ENCODE measurements around the gene LAMC3.
"Not testable (repeated sequence)": the region's sequence is repeated elsewhere in the genome, so short reads cannot be mapped to it uniquely, and the experiment has no call there.

The LAMC3 gene

DNA sequence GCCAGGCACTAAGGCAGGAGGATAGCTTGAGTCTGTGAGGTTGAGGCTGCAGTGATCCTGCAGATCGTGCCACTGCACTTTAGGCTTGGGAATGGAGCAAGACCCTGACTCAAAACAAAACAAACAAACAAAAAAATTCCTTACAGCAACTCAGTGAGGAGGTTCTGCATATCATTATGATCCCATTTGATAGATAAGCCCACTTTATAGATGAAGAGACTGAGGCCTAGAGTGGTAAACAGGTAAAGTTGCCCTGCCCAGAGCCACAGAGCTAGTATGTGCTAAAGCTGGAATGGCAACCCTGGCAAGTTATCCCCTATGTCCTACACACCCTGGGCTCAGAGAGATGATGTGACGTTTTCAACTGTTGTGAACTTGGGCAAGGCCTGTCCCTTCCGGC lies 94.6 kb downstream of the LAMC3 start:
- H3K9ac ChIP-seq (ENCODE audit: low read depth, low read length), result no peak overlapping the region
- H3K9me3 ChIP-seq (replicated peaks; ENCODE audit: low read length), result no peaks in the 10 kb centered on the region
- no peaks in the 10 kb centered on the region for H3K36me3 ChIP-seq (ENCODE audit: insufficient read depth, low read length)
- no peak overlapping the region for H3K4me3 ChIP-seq (ENCODE audit: low read length)
- no peak overlapping the region for H3K4me2 ChIP-seq (ENCODE audit: low read length)
- peaks cover 40% of the 10 kb centered on the region for H3K27me3 ChIP-seq (ENCODE audit: control insufficient read depth, insufficient read depth, low read length)
- H3K4me1 ChIP-seq (ENCODE audit: control insufficient read depth, insufficient read depth, low read length), result peaks cover 5% of the 10 kb centered on the region

DNA sequence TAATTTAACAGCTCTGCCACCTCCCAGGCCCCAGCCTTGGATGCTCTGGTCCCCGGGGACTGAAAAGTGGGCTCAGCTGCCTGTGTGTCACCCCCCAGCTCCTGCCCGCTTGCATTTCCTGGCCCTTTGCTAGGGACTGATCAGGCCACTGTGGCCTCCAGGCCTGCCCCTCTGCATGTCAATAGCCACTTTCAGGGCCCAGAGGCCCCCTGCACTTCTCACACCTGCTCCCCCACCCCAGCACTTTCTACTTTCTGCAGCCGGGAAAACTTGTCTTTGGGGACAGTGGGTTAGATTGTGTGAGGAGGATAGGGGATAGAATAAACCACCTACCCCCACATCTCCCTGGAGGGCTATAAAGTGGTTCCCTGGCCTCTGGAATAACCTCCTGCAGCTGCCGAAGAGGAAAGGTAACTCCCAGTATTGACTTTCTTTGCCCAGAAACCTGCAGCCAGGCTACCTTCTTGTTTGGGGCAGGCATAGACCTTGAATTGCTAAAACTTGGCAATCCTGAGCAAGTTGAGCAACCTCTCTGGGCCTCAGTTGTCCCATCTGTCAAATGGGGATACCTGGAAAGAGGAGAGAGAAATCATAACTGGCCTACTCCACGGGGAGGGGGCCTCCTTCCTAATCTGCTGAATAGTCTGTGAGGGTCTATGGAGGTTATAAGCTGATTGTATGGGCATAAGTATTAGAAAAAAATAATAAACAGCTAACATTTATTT lies 95.2 kb downstream of the LAMC3 start:
- Histone ChIP-seq H3K4me2 (ENCODE audit: low read length) (no peak overlapping the region), H3K4me1 (ENCODE audit: control insufficient read depth, insufficient read depth, low read length) (peaks cover 5% of the 10 kb centered on the region), H3K36me3 (ENCODE audit: insufficient read depth, low read length) (no peaks in the 10 kb centered on the region), H3K27me3 (ENCODE audit: control insufficient read depth, insufficient read depth, low read length) (peaks cover 36% of the 10 kb centered on the region), H3K4me3 (ENCODE audit: low read length) (no peak overlapping the region), H3K9me3 (replicated peaks; ENCODE audit: low read length) (no peaks in the 10 kb centered on the region), H3K9ac (ENCODE audit: low read depth, low read length) (no peak overlapping the region)

DNA sequence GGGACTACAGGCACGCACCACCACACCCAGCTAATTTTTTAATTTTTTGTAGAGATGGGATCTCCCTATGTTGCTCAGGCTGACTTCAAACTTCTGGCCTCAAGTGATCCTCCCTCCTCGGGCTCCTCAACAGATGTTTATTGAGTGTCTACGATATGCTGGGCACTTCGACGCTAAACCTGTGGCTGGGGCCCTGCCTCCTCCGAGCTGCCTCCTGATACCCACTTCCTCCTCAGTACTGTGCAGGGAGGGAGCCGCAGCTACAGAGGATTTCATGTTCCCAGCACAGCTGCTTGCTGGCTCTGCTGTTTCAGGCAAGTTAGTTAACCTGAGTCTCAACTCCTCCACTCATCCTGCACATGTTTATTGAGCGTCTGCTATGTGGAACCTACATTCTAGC lies 97.0 kb downstream of the LAMC3 start:
- H3K4me3 ChIP-seq (ENCODE audit: low read length), result no peak overlapping the region
- peaks cover 5% of the 10 kb centered on the region for H3K4me1 ChIP-seq (ENCODE audit: control insufficient read depth, insufficient read depth, low read length)
- no peaks in the 10 kb centered on the region for H3K9me3 ChIP-seq (replicated peaks; ENCODE audit: low read length)
- H3K27me3 ChIP-seq (ENCODE audit: control insufficient read depth, insufficient read depth, low read length), result peaks cover 33% of the 10 kb centered on the region
- no peaks in the 10 kb centered on the region for H3K36me3 ChIP-seq (ENCODE audit: insufficient read depth, low read length)
- no peak overlapping the region for H3K4me2 ChIP-seq (ENCODE audit: low read length)
- no peak overlapping the region for H3K9ac ChIP-seq (ENCODE audit: low read depth, low read length)

DNA sequence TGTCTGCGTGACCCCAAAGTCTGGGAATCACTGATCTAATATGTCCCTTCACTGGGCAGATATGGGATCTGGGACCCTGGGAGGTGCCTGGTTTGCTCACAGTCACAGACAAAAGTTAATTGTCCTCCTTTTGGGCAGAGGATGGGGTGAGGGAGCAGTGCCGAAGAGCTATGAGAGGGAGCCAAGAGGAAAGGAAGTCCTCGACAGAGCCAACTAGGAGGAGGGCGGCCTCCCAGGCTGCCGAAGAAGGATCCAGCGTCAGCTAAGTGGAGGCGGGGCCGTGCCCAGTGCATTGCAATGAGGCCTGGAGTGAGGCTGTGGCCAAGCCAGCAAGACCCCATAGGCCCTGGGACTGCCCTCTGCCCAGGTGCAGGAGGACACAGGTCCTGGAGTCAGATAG lies 98.8 kb downstream of the LAMC3 start:
- no peaks in the 10 kb centered on the region for H3K36me3 ChIP-seq (ENCODE audit: insufficient read depth, low read length)
- H3K27me3 ChIP-seq (ENCODE audit: control insufficient read depth, insufficient read depth, low read length), result peaks cover 31% of the 10 kb centered on the region
- no peak overlapping the region for H3K4me2 ChIP-seq (ENCODE audit: low read length)
- H3K4me3 ChIP-seq (ENCODE audit: low read length), result no peak overlapping the region
- H3K9me3 ChIP-seq (replicated peaks; ENCODE audit: low read length), result no peaks in the 10 kb centered on the region
- no peak overlapping the region for H3K9ac ChIP-seq (ENCODE audit: low read depth, low read length)
- H3K4me1 ChIP-seq (ENCODE audit: control insufficient read depth, insufficient read depth, low read length), result peaks cover 2% of the 10 kb centered on the region

DNA sequence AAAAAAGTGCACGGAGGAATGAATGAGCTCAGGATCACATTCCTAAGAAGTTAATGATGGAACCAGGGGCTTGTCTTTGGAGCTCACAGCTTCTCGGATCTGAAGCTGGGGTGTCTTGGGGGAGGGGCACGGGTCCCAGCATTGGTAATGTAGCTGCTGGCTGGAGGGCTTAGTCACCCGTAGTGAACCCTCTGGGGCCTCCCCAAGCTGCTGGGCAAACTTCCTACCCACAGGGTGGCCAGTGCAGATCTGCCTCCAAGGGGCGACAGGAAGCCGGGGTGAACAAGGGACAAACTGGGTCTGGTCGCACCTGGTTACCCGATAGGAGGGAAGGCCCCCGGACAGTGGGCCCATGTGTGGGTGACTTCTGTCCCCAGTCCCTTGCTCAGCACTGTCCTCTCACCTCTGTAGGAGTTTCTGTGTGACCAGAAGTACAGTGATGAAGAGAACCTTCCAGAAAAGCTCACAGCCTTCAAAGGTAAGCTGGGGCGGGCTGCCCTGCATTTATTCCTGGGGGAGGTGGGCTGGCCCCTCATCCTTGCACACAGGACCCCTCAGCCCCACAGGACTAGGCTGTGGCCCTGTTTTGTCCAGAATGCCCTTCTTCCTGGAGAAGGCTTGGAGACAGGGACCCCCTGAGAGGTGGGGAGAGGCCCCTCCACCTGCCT lies 102.3 kb downstream of the LAMC3 start:
- Histone ChIP-seq H3K4me1 (ENCODE audit: control insufficient read depth, insufficient read depth, low read length) (no peaks in the 10 kb centered on the region), H3K27me3 (ENCODE audit: control insufficient read depth, insufficient read depth, low read length) (peaks cover 16% of the 10 kb centered on the region), H3K9ac (ENCODE audit: low read depth, low read length) (no peak overlapping the region), H3K36me3 (ENCODE audit: insufficient read depth, low read length) (no peaks in the 10 kb centered on the region), H3K4me2 (ENCODE audit: low read length) (no peak overlapping the region), H3K9me3 (replicated peaks; ENCODE audit: low read length) (no peaks in the 10 kb centered on the region), H3K4me3 (ENCODE audit: low read length) (no peak overlapping the region)

DNA sequence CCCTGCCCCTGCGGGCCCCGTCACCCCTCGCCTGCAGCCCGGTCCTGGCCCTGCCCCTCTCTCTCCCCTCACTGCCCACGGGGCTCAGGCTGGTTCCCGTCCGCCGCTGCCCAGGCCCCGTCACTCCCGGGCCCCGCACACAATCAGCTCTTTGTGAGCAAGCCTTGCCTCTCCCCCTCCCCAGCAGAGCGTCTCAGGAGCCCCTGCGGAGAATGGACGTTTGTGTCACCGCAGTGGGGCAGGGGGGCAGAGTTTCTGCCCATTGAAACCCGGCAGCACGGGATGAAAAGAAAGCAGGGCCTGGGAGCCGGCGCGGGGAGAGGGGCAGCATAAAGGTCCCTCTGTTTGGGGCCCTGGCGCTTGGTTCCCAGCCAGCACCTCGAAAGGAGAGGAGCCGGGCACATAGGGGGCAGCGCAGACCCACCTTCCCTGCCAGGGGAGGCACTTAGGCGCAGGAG lies 102.9 kb downstream of the LAMC3 start:
- Histone ChIP-seq H3K4me1 (ENCODE audit: control insufficient read depth, insufficient read depth, low read length) (no peaks in the 10 kb centered on the region), H3K9ac (ENCODE audit: low read depth, low read length) (no peak overlapping the region), H3K4me3 (ENCODE audit: low read length) (no peak overlapping the region), H3K9me3 (replicated peaks; ENCODE audit: low read length) (no peaks in the 10 kb centered on the region), H3K27me3 (ENCODE audit: control insufficient read depth, insufficient read depth, low read length) (peaks cover 19% of the 10 kb centered on the region), H3K4me2 (ENCODE audit: low read length) (no peak overlapping the region), H3K36me3 (ENCODE audit: insufficient read depth, low read length) (no peaks in the 10 kb centered on the region)

DNA sequence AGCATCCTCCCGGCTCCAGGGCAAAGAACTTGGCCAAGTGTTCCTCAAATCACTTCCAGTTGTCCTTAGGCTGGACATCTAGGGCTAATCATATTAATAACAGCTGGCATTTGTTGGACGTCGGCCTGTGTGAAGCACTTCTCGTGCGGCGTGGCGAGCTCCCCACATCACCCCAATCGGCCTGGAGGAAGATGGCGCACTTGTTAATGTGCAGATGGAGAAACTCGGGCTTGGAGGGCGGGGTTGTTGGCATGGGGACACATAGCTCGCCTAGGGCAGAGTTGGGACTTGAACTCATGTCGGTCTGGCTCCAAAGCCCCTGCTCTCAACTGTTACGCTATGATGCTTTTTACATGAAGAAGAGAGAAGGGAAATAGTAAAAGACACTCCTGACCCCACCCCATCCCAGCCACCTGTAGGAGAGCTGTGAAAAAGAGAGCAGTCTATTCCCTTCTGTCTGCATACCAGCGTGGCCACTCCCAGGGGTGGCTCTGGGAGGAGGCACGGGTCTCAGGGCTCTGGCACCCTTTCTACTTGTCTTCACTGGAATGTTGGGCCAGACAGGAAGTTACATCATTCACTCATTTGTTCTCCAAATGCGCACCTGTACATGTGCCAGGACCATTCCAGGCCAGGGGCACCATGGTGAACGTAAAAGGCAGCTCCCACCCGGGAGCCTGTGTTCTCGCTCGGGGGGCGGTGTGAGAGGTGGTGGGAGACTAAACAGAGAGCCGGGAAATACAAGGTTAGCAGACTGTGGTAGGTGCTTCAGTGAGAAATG lies 103.6 kb downstream of the LAMC3 start:
- H3K4me1 ChIP-seq (ENCODE audit: control insufficient read depth, insufficient read depth, low read length), result no peaks in the 10 kb centered on the region
- H3K4me2 ChIP-seq (ENCODE audit: low read length), result no peak overlapping the region
- no peaks in the 10 kb centered on the region for H3K36me3 ChIP-seq (ENCODE audit: insufficient read depth, low read length)
- no peaks in the 10 kb centered on the region for H3K9me3 ChIP-seq (replicated peaks; ENCODE audit: low read length)
- H3K27me3 ChIP-seq (ENCODE audit: control insufficient read depth, insufficient read depth, low read length), result peaks cover 18% of the 10 kb centered on the region
- no peak overlapping the region for H3K4me3 ChIP-seq (ENCODE audit: low read length)
- H3K9ac ChIP-seq (ENCODE audit: low read depth, low read length), result no peak overlapping the region

DNA sequence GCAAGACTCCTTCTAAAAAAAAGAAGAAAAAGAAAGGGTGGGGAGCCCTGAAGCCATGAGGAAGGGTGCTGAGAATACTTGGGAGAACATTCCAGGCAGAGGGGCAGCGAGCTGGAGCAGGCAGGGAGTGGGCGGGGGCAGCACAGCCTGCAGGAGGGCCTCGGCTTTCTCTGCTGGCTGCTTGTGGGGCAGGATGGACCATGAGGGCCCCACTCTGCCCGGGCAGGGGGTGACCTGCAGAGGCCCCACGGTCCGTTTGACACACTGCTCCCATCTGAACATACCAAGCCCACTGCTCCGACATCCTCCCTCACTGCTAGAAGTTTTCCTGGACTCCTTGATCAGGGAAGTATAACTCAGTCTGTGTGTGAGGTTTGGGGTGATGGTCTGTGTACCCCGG lies 104.7 kb downstream of the LAMC3 start:
- Histone ChIP-seq H3K36me3 (ENCODE audit: insufficient read depth, low read length) (no peaks in the 10 kb centered on the region), H3K9me3 (replicated peaks; ENCODE audit: low read length) (no peaks in the 10 kb centered on the region), H3K4me2 (ENCODE audit: low read length) (no peak overlapping the region), H3K4me3 (ENCODE audit: low read length) (no peak overlapping the region), H3K27me3 (ENCODE audit: control insufficient read depth, insufficient read depth, low read length) (peaks cover 16% of the 10 kb centered on the region), H3K4me1 (ENCODE audit: control insufficient read depth, insufficient read depth, low read length) (no peaks in the 10 kb centered on the region), H3K9ac (ENCODE audit: low read depth, low read length) (no peak overlapping the region)

DNA sequence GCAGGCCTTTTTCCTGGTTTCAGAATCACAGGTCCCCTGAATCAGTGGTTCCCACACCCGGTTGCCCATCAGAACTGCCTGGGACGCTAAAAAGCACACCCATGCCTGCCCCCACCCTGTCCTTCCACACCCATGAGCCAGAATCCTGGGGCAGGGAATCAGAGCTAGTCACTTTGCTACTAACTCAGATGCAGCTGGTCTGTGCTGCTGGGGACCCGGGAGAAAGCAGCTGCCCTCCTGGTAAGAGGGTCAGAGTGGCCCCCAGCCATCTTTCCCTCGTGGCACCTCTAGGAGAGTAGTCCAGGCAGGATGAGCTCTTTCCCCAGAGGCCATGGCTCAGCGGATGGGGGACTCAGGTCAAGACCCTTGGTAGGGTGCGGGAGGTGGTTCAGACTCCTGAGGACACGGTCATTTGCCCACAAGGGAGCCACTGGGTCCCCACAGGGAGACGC lies 105.1 kb downstream of the LAMC3 start:
- no peak overlapping the region for H3K4me2 ChIP-seq (ENCODE audit: low read length)
- H3K4me3 ChIP-seq (ENCODE audit: low read length), result no peak overlapping the region
- no peaks in the 10 kb centered on the region for H3K9me3 ChIP-seq (replicated peaks; ENCODE audit: low read length)
- H3K27me3 ChIP-seq (ENCODE audit: control insufficient read depth, insufficient read depth, low read length), result peaks cover 14% of the 10 kb centered on the region
- H3K36me3 ChIP-seq (ENCODE audit: insufficient read depth, low read length), result no peaks in the 10 kb centered on the region
- H3K4me1 ChIP-seq (ENCODE audit: control insufficient read depth, insufficient read depth, low read length), result no peaks in the 10 kb centered on the region
- no peak overlapping the region for H3K9ac ChIP-seq (ENCODE audit: low read depth, low read length)

DNA sequence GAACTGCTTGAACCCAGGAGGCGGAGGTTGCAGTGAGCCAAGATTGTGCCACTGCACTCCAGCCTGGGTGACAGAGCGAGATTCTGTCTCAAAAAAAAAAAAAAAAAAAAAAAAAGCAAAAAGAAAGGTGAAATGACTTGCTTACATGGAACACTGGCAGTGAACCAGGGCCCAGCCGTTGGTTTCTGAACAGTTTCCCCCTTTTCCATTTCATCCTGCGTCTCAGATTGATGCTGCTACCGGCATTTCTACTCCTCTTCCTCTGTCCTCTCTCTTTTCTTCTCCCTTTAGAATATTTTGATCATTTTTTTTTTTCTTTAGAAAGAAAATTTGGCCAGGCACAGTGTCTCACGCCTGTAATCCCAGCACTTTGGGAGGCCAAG lies 106.4 kb downstream of the LAMC3 start:
- not testable (repeated sequence) for H3K36me3 ChIP-seq (ENCODE audit: insufficient read depth, low read length); H3K4me1 ChIP-seq (ENCODE audit: control insufficient read depth, insufficient read depth, low read length); H3K4me3 ChIP-seq (ENCODE audit: low read length); H3K9me3 ChIP-seq (replicated peaks; ENCODE audit: low read length); H3K4me2 ChIP-seq (ENCODE audit: low read length); H3K9ac ChIP-seq (ENCODE audit: low read depth, low read length)
- peaks cover 14% of the 10 kb centered on the region for H3K27me3 ChIP-seq (ENCODE audit: control insufficient read depth, insufficient read depth, low read length)

DNA sequence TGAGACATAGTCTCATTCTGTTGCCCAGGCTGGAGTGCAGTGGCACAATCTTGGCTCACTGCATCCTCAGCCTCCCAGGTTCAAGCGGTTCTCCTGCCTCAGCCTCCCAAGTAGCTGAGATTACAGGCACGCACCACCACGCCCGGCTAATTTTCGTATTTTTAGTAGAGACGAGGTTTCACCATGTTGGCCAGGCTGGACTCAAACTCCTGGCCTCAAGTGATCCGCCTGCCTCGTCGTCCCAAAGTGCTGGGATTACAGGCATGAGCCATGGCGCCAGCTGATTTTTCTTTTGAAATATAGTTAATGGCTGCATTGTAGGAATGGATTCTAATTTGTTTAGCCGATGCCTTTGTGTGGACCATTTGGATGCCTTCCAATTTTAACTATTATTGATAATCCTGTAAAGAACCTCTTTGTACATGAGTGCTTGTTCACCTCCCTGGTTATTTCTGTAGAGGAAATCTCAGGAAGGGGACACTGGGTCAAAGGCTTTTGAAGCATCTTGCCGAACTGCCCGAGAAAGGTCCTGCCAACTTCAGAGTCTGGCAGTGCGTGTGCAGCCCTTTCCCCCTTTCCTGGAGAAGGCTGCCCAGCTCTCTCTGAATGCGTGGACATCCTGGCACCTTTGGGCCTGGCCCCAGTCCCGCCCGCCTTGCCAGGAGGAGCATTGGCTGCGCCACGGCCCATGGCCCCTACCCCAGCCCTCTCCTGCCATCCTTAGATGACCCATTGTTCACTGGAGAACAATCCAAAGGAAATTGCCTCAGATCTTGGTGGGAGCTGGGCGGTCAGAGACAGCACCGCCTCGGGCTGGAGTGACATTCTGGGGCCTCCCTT lies 107.5 kb downstream of the LAMC3 start:
- H3K36me3 ChIP-seq (ENCODE audit: insufficient read depth, low read length), result no peaks in the 10 kb centered on the region
- no peak overlapping the region for H3K9ac ChIP-seq (ENCODE audit: low read depth, low read length)
- H3K27me3 ChIP-seq (ENCODE audit: control insufficient read depth, insufficient read depth, low read length), result peaks cover 14% of the 10 kb centered on the region
- no peak overlapping the region for H3K4me3 ChIP-seq (ENCODE audit: low read length)
- H3K9me3 ChIP-seq (replicated peaks; ENCODE audit: low read length), result no peaks in the 10 kb centered on the region
- H3K4me2 ChIP-seq (ENCODE audit: low read length), result no peak overlapping the region
- no peaks in the 10 kb centered on the region for H3K4me1 ChIP-seq (ENCODE audit: control insufficient read depth, insufficient read depth, low read length)

Measured in skeletal muscle satellite cell (primary cell).